A549 (cell line): Measurements from ENCODE around the gene RCCD1. TPM values are rescaled to one million over a fixed set of nuclear protein-coding genes. Genes with fewer than 3 reads are reported as not detected.

Experiments used
- ATAC-seq, 2 experiments: fragments of 200-7000 bp in 1 of 2; fragments of >200 bp in 1 of 2; cut with Nextera tagmentation in 1 of 2; cut with Tn5 transposase in 1 of 2; 3 replicates each; pipeline versions ENCODE4 v1.8.0 to v1.9.1; 2018 to 2020; ENCODE audit warnings: mild to moderate bottlenecking in 1 of 2, moderate library complexity in 1 of 2
- CTCF ChIA-PET: fragments of 300-600 bp; sonication (Branson Sonifier 250); formaldehyde crosslinking; extraction: SDS; loops from one replicate; lab custom pipeline; 2021; ENCODE audit warnings: antibody characterized with exemption, inconsistent platforms; lab: Yijun Ruan, JAX
- POLR2A ChIA-PET: fragments of 350-600 bp; formaldehyde crosslinking; extraction: SDS; loops from one replicate; lab custom pipeline; 2021; ENCODE audit warnings: antibody characterized with exemption, inconsistent platforms; lab: Yijun Ruan, JAX
- DNase-seq, 2 experiments: peaks; one replicate each; pipeline versions ENCODE4 v3.0.0 to v3.0.0-alpha.2; 2011 to 2016; ENCODE audit warnings: low read depth in 1 of 2, low spot score in 1 of 2
- FAIRE-seq: peaks from 2 replicates; lab custom pipeline; 2011; peaks lifted over from hg19 to GRCh38; lab: Jason Lieb, UNC
- H3K27ac ChIP-seq, 2 experiments: fragments of >200 bp; sonication (Bioruptor Twin); formaldehyde crosslinking; 3 replicates each; pipeline ENCODE4 v1.5.1; 2016 to 2017
- H3K4me1 ChIP-seq: fragments of >200 bp; sonication (Bioruptor Twin); formaldehyde crosslinking; 3 replicates; pipeline ENCODE4 v1.6.1; 2016
- H3K4me2 ChIP-seq: fragments of >200 bp; sonication (Bioruptor Twin); formaldehyde crosslinking; 3 replicates; pipeline ENCODE4 v1.6.1; 2016
- H3K4me3 ChIP-seq: fragments of >200 bp; sonication (Bioruptor Twin); formaldehyde crosslinking; 3 replicates; pipeline ENCODE4 v1.5.1; 2016
- H3K9me3 ChIP-seq: fragments of >200 bp; sonication (Bioruptor Twin); formaldehyde crosslinking; 3 replicates; pipeline ENCODE4 v1.6.1; 2016
- BHLHE40 ChIP-seq: IDR thresholded peaks from 2 replicates; pipeline ENCODE4 v1.6.1; 2012; ENCODE audit warnings: low read depth, low read length, inconsistent platforms
- CBX2 ChIP-seq: fragments of 200-600 bp; sonication (generic); IDR thresholded peaks from 2 replicates; pipeline ENCODE4 v1.6.1; 2016; ENCODE audit warnings: low read depth, mild to moderate bottlenecking, borderline replicate concordance
- CEBPB ChIP-seq, 2 experiments: fragments of >200 bp in 1 of 2; sonication (Bioruptor Twin) in 1 of 2; formaldehyde crosslinking in 1 of 2; IDR thresholded peaks; 2 replicates each; pipeline ENCODE4 v1.6.1; 2012 to 2016
- CHD2 ChIP-seq: fragments of 150-350 bp; IDR thresholded peaks from 2 replicates; pipeline ENCODE4 v1.6.1; 2014; ENCODE audit warnings: low read length; ENCODE audit not compliant: partially characterized antibody
- CTCF ChIP-seq: fragments of >200 bp; sonication (Bioruptor Twin); formaldehyde crosslinking; IDR thresholded peaks from 3 replicates; pipeline ENCODE4 v1.5.1; 2016
- EHF ChIP-seq: fragments of 250-450 bp; sonication (Bioruptor Pico); IDR thresholded peaks from 2 replicates; pipeline ENCODE4 v1.5.0; 2020; ENCODE audit warnings: mild to moderate bottlenecking
- EHMT2 ChIP-seq: fragments of 200-600 bp; sonication (generic); IDR thresholded peaks from 2 replicates; pipeline ENCODE4 v1.6.1; 2016; ENCODE audit warnings: antibody characterized with exemption, low read depth, mild to moderate bottlenecking, moderate library complexity
- EP300 ChIP-seq, 2 experiments: fragments of >200 bp; sonication (Bioruptor Twin); formaldehyde crosslinking; IDR thresholded peaks; 2 replicates in 1 of 2; 3 replicates in 1 of 2; pipeline ENCODE4 v1.6.1; 2016 to 2017
- HEYL ChIP-seq: fragments of 250-450 bp; sonication (Bioruptor Pico); IDR thresholded peaks from 2 replicates; pipeline ENCODE4 v1.8.0; 2021; ENCODE audit warnings: mild to moderate bottlenecking, moderate library complexity
- MAFK ChIP-seq: fragments of 450-650 bp; IDR thresholded peaks from 2 replicates; pipeline ENCODE4 v1.6.1; 2014; ENCODE audit not compliant: partially characterized antibody
- MAX ChIP-seq: IDR thresholded peaks from 2 replicates; pipeline ENCODE4 v1.6.1; 2012
- MAZ ChIP-seq: fragments of 150-350 bp; IDR thresholded peaks from 2 replicates; pipeline ENCODE4 v1.6.1; 2014; ENCODE audit warnings: antibody characterized with exemption, low read depth, low read length, borderline replicate concordance
- RARB ChIP-seq: fragments of 250-450 bp; sonication (Bioruptor Pico); IDR thresholded peaks from 2 replicates; pipeline ENCODE4 v1.8.0; 2021; ENCODE audit warnings: mild to moderate bottlenecking, moderate library complexity
- RFX5 ChIP-seq: fragments of 450-650 bp; IDR thresholded peaks from 2 replicates; pipeline ENCODE4 v1.7.1; 2014; ENCODE audit warnings: antibody characterized with exemption, mild to moderate bottlenecking, moderate library complexity
- RNF2 ChIP-seq: fragments of 200-600 bp; sonication (generic); IDR thresholded peaks from 2 replicates; pipeline ENCODE4 v1.6.1; 2016; ENCODE audit warnings: low read depth, mild to moderate bottlenecking, antibody characterized with exemption, moderate library complexity, borderline replicate concordance
- SMC3 ChIP-seq: fragments of >200 bp; sonication (Bioruptor Twin); formaldehyde crosslinking; IDR thresholded peaks from 3 replicates; pipeline ENCODE4 v1.6.1; 2018; ENCODE audit warnings: inconsistent platforms
- SREBF2 ChIP-seq: fragments of 450-650 bp; IDR thresholded peaks from 2 replicates; pipeline ENCODE4 v1.6.1; 2014; ENCODE audit warnings: mild to moderate bottlenecking, moderate library complexity
- TFCP2L1 ChIP-seq: fragments of 250-450 bp; sonication (Bioruptor Pico); IDR thresholded peaks from 2 replicates; pipeline ENCODE4 v1.5.0; 2021; ENCODE audit warnings: mild to moderate bottlenecking
- ZNF302 ChIP-seq: fragments of 250-450 bp; sonication (Bioruptor Pico); IDR thresholded peaks from 2 replicates; pipeline ENCODE4 v1.9.0; 2021; ENCODE audit warnings: inconsistent platforms, mild to moderate bottlenecking, moderate library complexity
- WGBS: methylation state at CpG from one replicate; pipeline ENCODE4 v1.1.6; 2017; ENCODE audit errors: missing lambda C conversion rate; 5-methylcytosine and 5-hydroxymethylcytosine counted together
- polyA plus RNA-seq, 4 experiments: library from polyadenylated mRNA; depleted of rRNA in 3 of 4; stranded (reverse); fragments of >200 nt; fragmentation: RNase III in 1 of 4; extraction: RNeasy Plus Mini Kit Qiagen cat#74134 plus additional on column Dnase treatment in 1 of 4; gene quantifications; 2 replicates in 3 of 4; 3 replicates in 1 of 4; pipeline ENCODE4 v1.2.3, GENCODE V29; 2011 to 2017
- TF ChIP-seq, protein P1 (sequence below): IDR thresholded peaks from 2 replicates; pipeline ENCODE4 v1.6.1; 2012; ENCODE audit warnings: low read depth, borderline replicate concordance
- TF ChIP-seq, protein P2 (sequence below): fragments of 250-450 bp; sonication (Bioruptor Pico); IDR thresholded peaks from 2 replicates; pipeline ENCODE4 v1.5.0; 2021; ENCODE audit warnings: mild to moderate bottlenecking, moderate library complexity, borderline replicate concordance

RCCD1 gene
- polyA plus RNA-seq, 2 of the 4 experiments (the other 2 are of a cell fraction): 25.3 to 37.2 TPM

- H3K27ac ChIP-seq: no peak overlapping the region
- no peak overlapping the region for H3K4me2 ChIP-seq
- FAIRE-seq: no peak
- no peak for ATAC-seq
- H3K4me3 ChIP-seq: no peak overlapping the region
- peak; percentile 50 for TF ChIP-seq MAFK
- no peak for TF ChIP-seq RFX5
- no peak for TF ChIP-seq BHLHE40
- TF ChIP-seq RNF2: no peak
- no peak for TF ChIP-seq CHD2
- ChIA-PET CTCF (interaction anchor here (1.6 to 16.4 kb wide), 2 partner anchors 14 to 35 kb away, joined by 4 to 536 read pairs; partner anchors contain the start of genes MAN2A2 and RCCD1), POLR2A (no interaction called here)
- H3K9me3 ChIP-seq: no peaks in the 10 kb centered on the region
- WGBS: 92% methylated on average over 5 of the region's 5 CpGs
- no peak for DNase-seq
- peaks cover 16% of the 10 kb centered on the region for H3K4me1 ChIP-seq
These were observed 16.4 kb upstream of the RCCD1 start for GRCh38 chr15:90938261-90938660.

DNA sequence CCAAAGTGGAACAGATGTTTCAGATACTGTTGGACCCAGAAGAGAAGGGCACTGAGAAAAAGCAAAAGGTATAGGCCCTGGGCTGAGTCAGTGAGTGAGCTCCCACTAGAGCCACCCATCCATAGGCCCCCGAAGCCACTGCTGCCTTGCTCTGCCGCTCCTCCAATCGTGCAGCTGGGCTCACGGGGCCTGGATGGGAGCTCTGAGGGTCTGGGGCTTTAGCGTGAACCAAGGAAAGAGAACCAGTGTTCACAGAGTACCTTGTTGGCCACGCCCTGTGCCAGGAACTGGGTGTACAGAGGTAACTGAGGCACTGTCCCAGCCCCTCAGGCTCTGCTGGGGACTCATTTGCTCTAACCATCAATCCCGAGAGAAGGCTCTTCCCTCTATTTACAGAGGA, 14.9 kb upstream of the RCCD1 start:
- POLR2A ChIA-PET: no interaction called here

GRCh38 chr15:90941038-90941437, 13.6 kb upstream of the RCCD1 start:
- Histone ChIP-seq H3K27ac (no peak overlapping the region), H3K4me3 (no peak overlapping the region), H3K4me1 (peaks cover 7% of the 10 kb centered on the region), H3K4me2 (no peak overlapping the region), H3K9me3 (no peaks in the 10 kb centered on the region)
- ATAC-seq: no peak
- DNase-seq: no peak
- CTCF ChIA-PET: interaction anchor here (0.9 to 25.4 kb wide), 5 partner anchors 4 to 331 kb away, joined by 3 to 536 read pairs (median 4); partner anchors contain the start of genes HDDC3, RCCD1 and UNC45A
- POLR2A ChIA-PET: interaction anchor here (1.0 kb wide), 1 partner anchor 9 kb away, joined by 3 read pairs; no protein-coding TSS in a partner anchor
- TF ChIP-seq MAX: no peak
- no peak for TF ChIP-seq MAZ
- TF ChIP-seq SREBF2: no peak
- TF ChIP-seq CEBPB (IDR thresholded peaks at IDR 0.05): no peak
- TF ChIP-seq CHD2: no peak
- TF ChIP-seq, protein P1, sequence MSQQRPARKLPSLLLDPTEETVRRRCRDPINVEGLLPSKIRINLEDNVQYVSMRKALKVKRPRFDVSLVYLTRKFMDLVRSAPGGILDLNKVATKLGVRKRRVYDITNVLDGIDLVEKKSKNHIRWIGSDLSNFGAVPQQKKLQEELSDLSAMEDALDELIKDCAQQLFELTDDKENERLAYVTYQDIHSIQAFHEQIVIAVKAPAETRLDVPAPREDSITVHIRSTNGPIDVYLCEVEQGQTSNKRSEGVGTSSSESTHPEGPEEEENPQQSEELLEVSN: no peak
- no peak for TF ChIP-seq EHMT2
- no peak for TF ChIP-seq TFCP2L1 (CRISPR knock-in tag)
- TF ChIP-seq RNF2: no peak
- no peak for TF ChIP-seq CTCF
- TF ChIP-seq HEYL: no peak
- no peak for TF ChIP-seq ZNF302
- TF ChIP-seq RARB (CRISPR knock-in tag): no peak
- no peak for TF ChIP-seq SMC3
- no peak for TF ChIP-seq CBX2
- FAIRE-seq: no peak
- 98% methylated on average over 4 of the region's 4 CpGs for WGBS

More for the DNA sequence above, 14.9 kb upstream of the RCCD1 start:
- 84% methylated on average over 7 of the region's 7 CpGs for WGBS
- H3K4me3 ChIP-seq: no peak overlapping the region
- CTCF ChIA-PET: interaction anchor here (0.8 to 25.4 kb wide), 6 partner anchors 3 to 110 kb away, joined by 3 to 536 read pairs (median 4); partner anchors contain the start of genes HDDC3, MAN2A2, RCCD1 and UNC45A
- H3K27ac ChIP-seq: no peak overlapping the region
- H3K9me3 ChIP-seq: no peaks in the 10 kb centered on the region
- TF ChIP-seq EP300 (IDR thresholded peaks at IDR 0.05) (no peak), ZNF302 (no peak), EHF (no peak), CBX2 (no peak)
- TF ChIP-seq, protein P2, sequence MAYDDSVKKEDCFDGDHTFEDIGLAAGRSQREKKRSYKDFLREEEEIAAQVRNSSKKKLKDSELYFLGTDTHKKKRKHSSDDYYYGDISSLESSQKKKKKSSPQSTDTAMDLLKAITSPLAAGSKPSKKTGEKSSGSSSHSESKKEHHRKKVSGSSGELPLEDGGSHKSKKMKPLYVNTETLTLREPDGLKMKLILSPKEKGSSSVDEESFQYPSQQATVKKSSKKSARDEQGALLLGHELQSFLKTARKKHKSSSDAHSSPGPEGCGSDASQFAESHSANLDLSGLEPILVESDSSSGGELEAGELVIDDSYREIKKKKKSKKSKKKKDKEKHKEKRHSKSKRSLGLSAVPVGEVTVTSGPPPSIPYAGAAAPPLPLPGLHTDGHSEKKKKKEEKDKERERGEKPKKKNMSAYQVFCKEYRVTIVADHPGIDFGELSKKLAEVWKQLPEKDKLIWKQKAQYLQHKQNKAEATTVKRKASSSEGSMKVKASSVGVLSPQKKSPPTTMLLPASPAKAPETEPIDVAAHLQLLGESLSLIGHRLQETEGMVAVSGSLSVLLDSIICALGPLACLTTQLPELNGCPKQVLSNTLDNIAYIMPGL (CRISPR knock-in tag): no peak
- FAIRE-seq (no peak), DNase-seq (no peak), ATAC-seq (no peak)
- H3K4me2 ChIP-seq: no peak overlapping the region
- peaks cover 10% of the 10 kb centered on the region for H3K4me1 ChIP-seq
